Right lobe of liver (tissue), 6 donors: ENCODE data around the gene PTPN3. TPM values are rescaled to one million over a fixed set of nuclear protein-coding genes. Genes with fewer than 3 reads are reported as not detected.

Experiments used
- ATAC-seq, 4 donors: fragments of 200-7000 bp; cut with Tn5 transposase; one replicate each; pipeline ENCODE4 v1.9.1; 2020; ENCODE audit warnings: mild to moderate bottlenecking in 4 of 4, moderate library complexity in 4 of 4
- DNase-seq, 3 donors: peaks; one replicate each; pipeline ENCODE4 v3.0.0-alpha.2; 2020
- H3K27ac ChIP-seq, 3 donors: fragments of 200-600 bp; one replicate each; pipeline ENCODE4 v1.8.0; 2022
- H3K27me3 ChIP-seq, 2 donors: fragments of 200-600 bp; one replicate each; pipeline ENCODE4 v1.8.0; 2022
- H3K36me3 ChIP-seq, 4 donors: fragments of 200-600 bp; sonication (generic) in 1 of 4; one replicate each; pipeline versions ENCODE4 v1.5.1 to v1.8.0; 2017 to 2022; ENCODE audit warnings: control low read depth in 1 of 4
- H3K4me1 ChIP-seq, 4 donors: fragments of 200-600 bp; sonication (generic) in 1 of 4; one replicate each; pipeline versions ENCODE4 v1.5.1 to v1.8.0; 2017 to 2022; ENCODE audit warnings: control low read depth in 1 of 4
- H3K4me3 ChIP-seq, 3 donors: fragments of 200-600 bp; one replicate each; pipeline ENCODE4 v1.8.0; 2022
- H3K9me3 ChIP-seq, 4 donors: fragments of 200-600 bp; sonication (generic) in 1 of 4; one replicate each; pipeline versions ENCODE4 v1.5.1 to v1.8.0; 2017 to 2022; ENCODE audit warnings: control low read depth in 1 of 4
- CTCF ChIP-seq, 4 donors: fragments of 200-600 bp in 3 of 4; fragments of 450-650 bp in 1 of 4; IDR thresholded peaks; one replicate each; pipeline versions ENCODE4 v1.5.1 to v1.8.0; 2016 to 2022; ENCODE audit warnings: antibody characterized with exemption in 4 of 4, mild to moderate bottlenecking in 2 of 4
- POLR2A ChIP-seq: fragments of 450-650 bp; IDR thresholded peaks from one replicate; pipeline ENCODE4 v1.6.1; 2017; ENCODE audit warnings: antibody characterized with exemption, mild to moderate bottlenecking
- WGBS: methylation state at CpG from one replicate; pipeline ENCODE4 v1.1.6; 2018; ENCODE audit warnings: low coverage, low lambda C conversion rate; ENCODE audit not compliant: insufficient coverage; ENCODE audit errors: missing lambda C conversion rate; 5-methylcytosine and 5-hydroxymethylcytosine counted together
- intact Hi-C, 2 donors: fragments of 100-400 bp; cut with DNase I; formaldehyde crosslinking; loops; one replicate each; pipeline versions ENCODE4 v1.11.2 to v1.14.1; 2022
- total RNA-seq, 6 experiments: library from RNA; depleted of rRNA in 2 of 6; stranded (reverse); fragments of >200 nt in 2 of 6; fragmentation: NEBNext Ultra II Directional in 3 of 6; extraction: Animal tissue kit (Norgen Biotek cat#: 25700) in 3 of 6; gene quantifications; one replicate each; pipeline versions ENCODE4 v1.1.0 to v1.2.4, GENCODE V29; 2016 to 2023
- donor health status: DM: no; HTN: yes; CAD: no.
- donor health status: DM: no; HTN: no; CAD: no.
- donor health status: DM: no; HTN: no; CAD: no.
- donor health status: DM: no; HTN: yes; CAD: no.
- donor health status: DM: no; HTN: yes; CAD: no.

PTPN3 gene
- total RNA-seq, 6 experiments from 2014 or later: 15.0 to 33.3 (median 30.0) TPM

- H3K27ac ChIP-seq: no peak overlapping the region
- DNase-seq (peak in 1 of 3 donors; percentile 69), ATAC-seq (peak; percentile 77 to 84 (median 80))
- peak; percentile 87 to 94 (median 90) for TF ChIP-seq CTCF (IDR thresholded peaks at IDR 0.05)
- no peak for TF ChIP-seq POLR2A
- no peak overlapping the region for H3K4me3 ChIP-seq
- H3K36me3 ChIP-seq: no peaks in the 10 kb centered on the region
- intact Hi-C loops: loop anchor here (10.0 kb wide), 2 partner anchors 56 to 66 kb away; no protein-coding TSS in a partner anchor
- no peaks in the 10 kb centered on the region for H3K27me3 ChIP-seq
- H3K9me3 ChIP-seq: no peaks in the 10 kb centered on the region
- H3K4me1 ChIP-seq: peaks cover 0 to 16% (median 7%) of the 10 kb centered on the region in 4 donors
- WGBS: 15% methylated on average over 11 of the region's 11 CpGs
These were observed 22.5 kb upstream of the PTPN3 start for GRCh38 chr9:109520475-109521132.

GRCh38 chr9:109519366-109519765 lies 21.3 kb upstream of the PTPN3 start:
- ATAC-seq: no peak

GRCh38 chr9:109518621-109519335 lies 20.7 kb upstream of the PTPN3 start:
- intact Hi-C loops: no loop called here
- DNase-seq (no peak), ATAC-seq (peak in 2 of 4 donors; percentile 6 to 19)
- no peaks in the 10 kb centered on the region for H3K36me3 ChIP-seq
- no peaks in the 10 kb centered on the region for H3K27me3 ChIP-seq
- H3K4me1 ChIP-seq: peaks cover 0 to 16% (median 7%) of the 10 kb centered on the region in 4 donors
- no peak overlapping the region for H3K4me3 ChIP-seq
- TF ChIP-seq CTCF (IDR thresholded peaks at IDR 0.05) (no peak), POLR2A (no peak)
- H3K9me3 ChIP-seq: no peaks in the 10 kb centered on the region
- 90% methylated on average over 4 of the region's 4 CpGs for WGBS
- H3K27ac ChIP-seq: peak overlapping the region in 2 of 3 donors; percentile 91 to 98

More at GRCh38 chr9:109519366-109519765, 21.3 kb upstream of the PTPN3 start:
- WGBS: 66% methylated on average over 4 of the region's 5 CpGs
- no peak overlapping the region for H3K27ac ChIP-seq
- H3K4me3 ChIP-seq: no peak overlapping the region
- intact Hi-C loops: no loop called here
- no peaks in the 10 kb centered on the region for H3K36me3 ChIP-seq
- H3K4me1 ChIP-seq: peaks cover 0 to 16% (median 7%) of the 10 kb centered on the region in 4 donors
- no peak for DNase-seq
- TF ChIP-seq CTCF (IDR thresholded peaks at IDR 0.05) (no peak), POLR2A (no peak)
- no peaks in the 10 kb centered on the region for H3K27me3 ChIP-seq
- H3K9me3 ChIP-seq: no peaks in the 10 kb centered on the region

- H3K27ac ChIP-seq: peak overlapping the region; percentile 76 to 98 (median 91)
- H3K27me3 ChIP-seq: no peaks in the 10 kb centered on the region
- intact Hi-C loops: no loop called here
- H3K4me1 ChIP-seq: peaks cover 0 to 16% (median 7%) of the 10 kb centered on the region in 4 donors
- no peaks in the 10 kb centered on the region for H3K36me3 ChIP-seq
- no peak overlapping the region for H3K4me3 ChIP-seq
- no peak for TF ChIP-seq POLR2A
- no peaks in the 10 kb centered on the region for H3K9me3 ChIP-seq
- ATAC-seq: peak; percentile 86 to 88 (median 86)
- DNase-seq: peak; percentile 61 to 83 (median 72)
- 0% methylated on average over 1 of the region's 1 CpG for WGBS
These were observed 19.8 kb upstream of the PTPN3 start for GRCh38 chr9:109517901-109518377.

GRCh38 chr9:109513871-109514270 lies 15.8 kb upstream of the PTPN3 start:
- no peaks in the 10 kb centered on the region for H3K36me3 ChIP-seq
- peaks cover 0 to 16% (median 7%) of the 10 kb centered on the region in 4 donors for H3K4me1 ChIP-seq
- no peaks in the 10 kb centered on the region for H3K9me3 ChIP-seq
- no peaks in the 10 kb centered on the region for H3K27me3 ChIP-seq
- intact Hi-C loops: no loop called here
- 97% methylated on average over 3 of the region's 3 CpGs for WGBS
- H3K4me3 ChIP-seq: no peak overlapping the region
- ATAC-seq (no peak), DNase-seq (peak in 1 of 3 donors; percentile 4)
- H3K27ac ChIP-seq: no peak overlapping the region
- TF ChIP-seq POLR2A (no peak), CTCF (IDR thresholded peaks at IDR 0.05) (no peak)
